Hepatocyte (in vitro differentiated cells): ENCODE measurements around the gene CLDN11. TPM values are rescaled to one million over a fixed set of nuclear protein-coding genes. Genes with fewer than 3 reads are reported as not detected.

Experiments used
- DNase-seq: peaks from one replicate; pipeline ENCODE4 v3.0.0-alpha.2; 2016; ENCODE audit warnings: low spot score
- H2AFZ ChIP-seq: fragments of 200-600 bp; sonication (generic); 2 replicates; pipeline ENCODE4 v1.6.0; 2016; ENCODE audit warnings: antibody characterized with exemption, mild to moderate bottlenecking
- H3K27ac ChIP-seq: fragments of 200-600 bp; sonication (generic); 2 replicates; pipeline ENCODE4 v1.5.1; 2016; ENCODE audit warnings: mild to moderate bottlenecking
- H3K27me3 ChIP-seq: fragments of 200-600 bp; sonication (generic); 2 replicates; pipeline ENCODE4 v1.6.1; 2016
- H3K36me3 ChIP-seq: fragments of 200-600 bp; sonication (generic); replicated peaks from 2 replicates; pipeline ENCODE4 v1.5.1; 2016; ENCODE audit warnings: low read depth; ENCODE audit not compliant: insufficient read depth
- H3K4me1 ChIP-seq: fragments of 200-600 bp; sonication (generic); 2 replicates; pipeline ENCODE4 v1.5.1; 2016; ENCODE audit warnings: mild to moderate bottlenecking, moderate library complexity; ENCODE audit not compliant: insufficient read depth
- H3K4me2 ChIP-seq: fragments of 200-600 bp; sonication (generic); 2 replicates; pipeline ENCODE4 v1.6.0; 2016
- H3K4me3 ChIP-seq: fragments of 200-600 bp; sonication (generic); 2 replicates; pipeline ENCODE4 v1.5.1; 2016; ENCODE audit warnings: mild to moderate bottlenecking
- H3K79me2 ChIP-seq: fragments of 200-600 bp; sonication (generic); 2 replicates; pipeline ENCODE4 v1.6.0; 2017; ENCODE audit warnings: mild to moderate bottlenecking
- H3K9me2 ChIP-seq: fragments of 200-600 bp; sonication (generic); replicated peaks from 2 replicates; pipeline ENCODE4 v1.6.0; 2017; ENCODE audit warnings: mild to moderate bottlenecking; ENCODE audit not compliant: insufficient read depth
- H3K9me3 ChIP-seq: fragments of 200-600 bp; sonication (generic); 2 replicates; pipeline ENCODE4 v1.5.1; 2016; ENCODE audit warnings: low read depth, mild to moderate bottlenecking
- H4K20me1 ChIP-seq: fragments of 200-600 bp; sonication (generic); 2 replicates; pipeline ENCODE4 v1.6.0; 2016; ENCODE audit warnings: mild to moderate bottlenecking; ENCODE audit not compliant: insufficient read depth, poor library complexity, severe bottlenecking
- CTCF ChIP-seq: fragments of 200-600 bp; sonication (generic); IDR thresholded peaks from 2 replicates; pipeline ENCODE4 v1.5.1; 2016; ENCODE audit warnings: antibody characterized with exemption, mild to moderate bottlenecking; ENCODE audit not compliant: poor library complexity
- EZH2 ChIP-seq: fragments of 200-600 bp; sonication (generic); IDR thresholded peaks from 2 replicates; pipeline ENCODE4 v1.6.1; 2016; ENCODE audit warnings: antibody characterized with exemption, mild to moderate bottlenecking, borderline replicate concordance
- EZH2phosphoT487 ChIP-seq: fragments of 200-600 bp; sonication (generic); IDR thresholded peaks from one replicate; pipeline ENCODE4 v1.6.1; 2018; ENCODE audit warnings: antibody characterized with exemption, mild to moderate bottlenecking, low read depth, moderate library complexity; ENCODE audit not compliant: unreplicated experiment, severe bottlenecking
- WGBS: methylation state at CpG from one replicate; pipeline ENCODE4 v1.1.6; 2016; ENCODE audit warnings: low lambda C conversion rate; ENCODE audit errors: missing lambda C conversion rate; 5-methylcytosine and 5-hydroxymethylcytosine counted together
- polyA plus RNA-seq: library from polyadenylated mRNA; unstranded; fragments of >200 nt; fragmentation: Nextera tagmentation; extraction: Ambion mirVana; gene quantifications from 2 replicates; pipeline ENCODE4 v1.2.1, GENCODE V29; 2016
- total RNA-seq: library from RNA; depleted of rRNA; stranded (reverse); fragments of >200 nt; gene quantifications from 2 replicates; pipeline ENCODE4 v1.2.3, GENCODE V29; 2014

CLDN11 gene
- total and polyA plus RNA-seq, 2 experiments from 2014 or later, result 7.7 to 29.5 TPM

GRCh38 chr3:170386468-170386867 lies 32.2 kb upstream of the CLDN11 start:
- DNase-seq, result no peak
- H3K9me2 ChIP-seq, result no peaks in the 10 kb centered on the region
- H3K27me3 ChIP-seq, result no peaks in the 10 kb centered on the region
- TF ChIP-seq CTCF (no peak), EZH2phosphoT487 (no peak)
- no peaks in the 10 kb centered on the region for H3K36me3 ChIP-seq
- no peak overlapping the region for H3K27ac ChIP-seq
- H3K79me2 ChIP-seq, result peaks cover 55% of the 10 kb centered on the region
- no peaks in the 10 kb centered on the region for H3K4me1 ChIP-seq
- H3K4me3 ChIP-seq, result no peak overlapping the region
- peaks cover 11% of the 10 kb centered on the region for H4K20me1 ChIP-seq
- 100% methylated on average over 3 of the region's 3 CpGs for WGBS
- H3K4me2 ChIP-seq, result no peak overlapping the region
- no peak overlapping the region for H2AFZ ChIP-seq
- no peaks in the 10 kb centered on the region for H3K9me3 ChIP-seq

GRCh38 chr3:170387950-170388349 lies 30.7 kb upstream of the CLDN11 start:
- H3K27ac ChIP-seq, result no peak overlapping the region

GRCh38 chr3:170391108-170391507 lies 27.6 kb upstream of the CLDN11 start:
- Histone ChIP-seq H3K36me3 (no peaks in the 10 kb centered on the region), H3K79me2 (peaks cover 40% of the 10 kb centered on the region), H3K9me2 (no peaks in the 10 kb centered on the region), H2AFZ (no peak overlapping the region), H3K27me3 (no peaks in the 10 kb centered on the region), H3K4me2 (no peak overlapping the region), H4K20me1 (peaks cover 8% of the 10 kb centered on the region), H3K4me1 (no peaks in the 10 kb centered on the region), H3K4me3 (no peak overlapping the region), H3K27ac (no peak overlapping the region), H3K9me3 (no peaks in the 10 kb centered on the region)
- TF ChIP-seq CTCF (no peak), EZH2 (no peak), EZH2phosphoT487 (no peak)
- DNase-seq, result no peak
- 100% methylated on average over 4 of the region's 4 CpGs for WGBS

More at GRCh38 chr3:170387950-170388349, 30.7 kb upstream of the CLDN11 start:
- Histone ChIP-seq H3K4me2 (no peak overlapping the region), H3K4me1 (no peaks in the 10 kb centered on the region), H3K4me3 (no peak overlapping the region), H4K20me1 (peaks cover 10% of the 10 kb centered on the region), H3K9me2 (no peaks in the 10 kb centered on the region), H3K9me3 (no peaks in the 10 kb centered on the region), H3K27me3 (no peaks in the 10 kb centered on the region), H3K36me3 (no peaks in the 10 kb centered on the region), H2AFZ (no peak overlapping the region), H3K79me2 (peaks cover 48% of the 10 kb centered on the region)
- no peak for DNase-seq
- no peak for TF ChIP-seq EZH2
- TF ChIP-seq EZH2phosphoT487, result no peak
- no peak for TF ChIP-seq CTCF

GRCh38 chr3:170397685-170398084 lies 21.0 kb upstream of the CLDN11 start:
- Histone ChIP-seq H3K79me2 (peaks cover 9% of the 10 kb centered on the region), H3K27ac (no peak overlapping the region), H3K4me3 (no peak overlapping the region), H3K27me3 (no peaks in the 10 kb centered on the region), H3K4me2 (no peak overlapping the region), H3K36me3 (no peaks in the 10 kb centered on the region), H3K4me1 (no peaks in the 10 kb centered on the region), H4K20me1 (peaks cover 2% of the 10 kb centered on the region), H3K9me2 (no peaks in the 10 kb centered on the region), H3K9me3 (no peaks in the 10 kb centered on the region), H2AFZ (no peak overlapping the region)
- TF ChIP-seq EZH2 (no peak), EZH2phosphoT487 (no peak), CTCF (no peak)
- WGBS, result 70% methylated on average over 6 of the region's 6 CpGs
- peak; percentile 13 for DNase-seq
